Left kidney (tissue), 2 donors: ENCODE results near the gene RPN2. TPM values are rescaled to one million over a fixed set of nuclear protein-coding genes. Genes with fewer than 3 reads are reported as not detected.
A peak's percentile ranks its signal among the peaks of the same experiment; 100 is the strongest.

ENCODE experiments used
- DNase-seq: peaks from one replicate; pipeline ENCODE4 v3.0.0-alpha.2; 2013
- polyA plus RNA-seq: library from polyadenylated mRNA; unstranded; fragments of 120-200 nt; gene quantifications from one replicate; pipeline ENCODE4 v1.2.1, GENCODE V29; 2013; ENCODE audit not compliant: insufficient read length

Gene RPN2
- polyA plus RNA-seq, 1 donor = 296 TPM

DNA sequence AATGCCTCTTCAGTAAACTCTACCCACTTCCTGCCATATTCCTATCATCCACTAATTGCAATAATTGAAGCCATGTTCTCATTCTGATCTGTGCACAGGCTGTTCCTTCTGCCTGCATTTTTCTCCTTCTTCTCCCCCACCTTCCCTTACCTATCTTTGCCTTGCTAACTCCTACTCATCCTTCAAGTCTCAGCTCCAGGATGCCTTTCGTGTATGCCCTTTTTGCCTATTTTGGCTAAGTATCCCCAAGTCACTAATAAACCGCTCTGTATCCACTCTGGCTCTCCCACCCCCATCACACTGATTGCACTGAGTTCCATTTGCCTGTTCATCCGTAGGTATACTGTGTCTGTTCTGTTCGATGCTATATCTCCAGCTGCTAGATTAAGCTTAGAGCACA lies 6.3 kb upstream of the RPN2 start:
- no peak for DNase-seq

DNA sequence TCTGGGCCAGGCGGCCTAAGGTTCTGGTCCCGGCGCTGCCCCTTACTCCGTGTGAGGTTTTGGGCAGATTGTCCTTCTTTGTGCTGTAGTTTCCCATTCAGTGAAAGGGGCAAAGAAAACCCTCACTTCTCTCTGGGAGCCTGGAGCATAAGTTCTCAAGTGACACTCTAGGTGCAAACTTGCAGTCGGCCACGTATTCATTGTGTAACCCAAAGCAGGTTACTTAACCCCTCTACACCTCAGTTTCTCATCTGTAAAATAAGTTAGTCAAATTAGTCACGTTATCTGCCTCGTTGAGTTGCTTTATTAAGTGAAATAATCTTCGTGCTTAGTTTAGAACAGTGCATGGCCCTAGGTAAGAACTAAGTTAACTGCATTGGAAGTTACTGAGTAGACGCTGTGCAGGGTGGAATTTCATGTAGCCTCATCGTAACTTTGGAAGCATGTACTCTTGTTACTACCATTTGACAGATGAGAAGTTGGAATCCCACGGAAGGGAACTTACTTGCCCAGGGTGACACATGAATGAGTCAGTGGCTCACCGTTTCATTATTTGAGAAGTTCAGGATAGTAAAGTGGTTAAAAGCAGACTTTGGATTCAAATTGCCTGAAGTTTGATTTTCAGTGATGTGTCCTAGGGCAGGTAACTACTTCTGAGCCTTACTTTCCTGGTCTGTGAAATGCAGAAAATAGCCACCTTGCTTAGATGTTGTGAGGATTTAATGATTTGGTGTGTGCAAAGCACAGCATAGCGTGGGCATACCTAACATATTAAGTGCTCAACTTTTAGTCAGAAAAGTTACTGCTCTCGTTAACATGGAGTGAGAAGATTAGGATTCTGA lies 774 bp downstream of the RPN2 start:
- no peak for DNase-seq

DNA sequence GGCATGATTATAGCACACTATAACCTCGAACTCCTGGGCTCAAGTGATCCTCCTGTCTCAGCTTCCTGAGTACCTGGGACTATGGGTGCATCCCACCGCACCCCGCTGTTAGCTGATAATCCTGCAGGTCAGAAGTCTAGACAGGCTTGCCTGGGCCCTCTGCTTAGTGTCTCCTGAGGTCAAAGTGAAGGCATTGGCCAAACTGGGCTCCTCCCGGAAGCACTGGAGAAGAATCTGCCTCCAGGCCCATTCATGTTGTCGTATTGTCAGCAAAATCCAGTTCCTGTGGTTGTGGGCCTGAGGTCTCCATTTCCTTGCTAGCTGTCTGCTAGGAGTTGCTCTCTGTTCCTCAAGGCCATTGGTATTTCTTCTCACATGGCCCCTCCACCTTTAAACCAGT lies 6.6 kb downstream of the RPN2 start:
- no peak for DNase-seq

DNA sequence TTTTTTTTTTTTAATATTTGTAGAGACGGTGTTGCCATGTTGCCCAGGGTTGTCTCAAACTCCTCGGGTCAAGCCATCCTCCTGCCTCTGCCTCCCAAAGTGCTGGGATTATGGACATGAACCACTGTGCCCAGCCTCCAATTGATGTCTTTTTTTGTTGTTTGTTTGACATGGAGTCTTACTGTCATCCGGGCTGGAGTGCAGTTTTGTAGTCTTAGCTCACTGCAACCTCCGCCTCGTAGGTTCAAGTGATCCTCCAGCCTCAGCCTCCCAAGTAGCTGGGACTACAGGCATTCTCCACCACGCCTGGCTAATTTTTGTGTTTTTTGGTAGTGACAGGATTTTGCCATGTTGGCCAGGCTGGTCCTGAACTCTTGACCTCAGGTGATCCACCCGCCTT lies 9.7 kb downstream of the RPN2 start:
- no peak for DNase-seq

DNA sequence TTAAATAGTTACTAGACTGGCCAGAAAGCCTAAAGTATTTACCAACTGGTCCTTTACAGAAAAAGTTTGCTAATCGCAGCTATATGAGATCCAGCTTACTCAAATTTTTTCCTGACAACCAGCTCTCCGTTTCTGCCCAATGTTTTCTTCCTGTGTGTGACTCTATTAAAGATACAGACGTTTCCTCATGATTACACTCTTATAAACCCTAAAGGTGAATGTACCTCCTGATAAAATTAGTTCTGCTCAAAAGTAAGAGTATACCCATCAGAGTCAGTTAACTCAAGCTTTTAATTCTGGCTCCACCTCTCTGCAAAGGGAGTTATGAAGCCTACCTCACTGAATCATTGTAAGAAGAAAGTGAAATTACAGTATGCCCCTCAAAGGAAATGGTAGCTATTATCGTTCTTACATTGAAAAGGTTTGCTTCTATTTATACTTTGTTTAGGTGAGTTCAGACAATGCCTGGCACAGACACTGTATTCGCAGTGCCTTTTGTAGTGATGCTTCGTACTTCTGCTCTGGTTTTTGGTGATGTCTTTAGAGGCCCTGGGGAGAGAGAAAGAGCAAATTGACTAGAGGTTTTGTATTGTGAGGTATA lies 10.4 kb downstream of the RPN2 start:
- DNase-seq = no peak

DNA sequence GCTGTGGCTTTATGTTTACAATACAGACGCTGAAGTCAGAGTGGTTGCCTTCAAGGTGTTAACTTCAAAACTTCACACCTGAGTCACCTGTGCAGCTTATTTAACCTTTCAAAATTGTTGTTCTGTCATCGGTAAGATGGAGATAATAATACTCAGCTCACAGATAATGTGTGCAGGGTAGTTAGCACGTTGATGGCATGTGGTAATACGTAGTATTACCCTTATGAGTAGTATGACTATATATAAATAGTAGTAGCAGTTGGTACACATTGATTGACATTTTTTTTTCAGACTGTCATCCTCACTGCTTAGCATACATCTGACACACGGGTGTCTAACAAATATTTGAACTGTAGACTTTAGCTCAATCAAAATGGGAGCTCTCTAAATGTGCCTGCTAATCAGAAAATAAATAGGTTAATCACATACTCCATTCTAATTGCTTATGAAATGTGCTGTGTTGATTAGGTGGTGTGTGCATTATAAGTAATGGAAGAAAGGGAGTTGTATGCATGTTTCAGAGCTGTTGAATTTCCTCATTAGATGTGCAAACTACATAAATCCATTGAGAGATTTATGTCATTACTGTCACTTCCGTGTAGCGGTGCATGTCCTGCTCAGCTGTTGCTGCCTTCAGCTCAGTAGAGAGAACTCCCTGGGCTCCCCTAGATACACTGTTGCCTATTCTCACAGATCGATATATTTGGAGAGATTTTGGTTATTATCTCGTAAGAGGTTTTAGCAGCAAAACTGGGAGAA lies 11.4 kb downstream of the RPN2 start:
- DNase-seq = no peak

DNA sequence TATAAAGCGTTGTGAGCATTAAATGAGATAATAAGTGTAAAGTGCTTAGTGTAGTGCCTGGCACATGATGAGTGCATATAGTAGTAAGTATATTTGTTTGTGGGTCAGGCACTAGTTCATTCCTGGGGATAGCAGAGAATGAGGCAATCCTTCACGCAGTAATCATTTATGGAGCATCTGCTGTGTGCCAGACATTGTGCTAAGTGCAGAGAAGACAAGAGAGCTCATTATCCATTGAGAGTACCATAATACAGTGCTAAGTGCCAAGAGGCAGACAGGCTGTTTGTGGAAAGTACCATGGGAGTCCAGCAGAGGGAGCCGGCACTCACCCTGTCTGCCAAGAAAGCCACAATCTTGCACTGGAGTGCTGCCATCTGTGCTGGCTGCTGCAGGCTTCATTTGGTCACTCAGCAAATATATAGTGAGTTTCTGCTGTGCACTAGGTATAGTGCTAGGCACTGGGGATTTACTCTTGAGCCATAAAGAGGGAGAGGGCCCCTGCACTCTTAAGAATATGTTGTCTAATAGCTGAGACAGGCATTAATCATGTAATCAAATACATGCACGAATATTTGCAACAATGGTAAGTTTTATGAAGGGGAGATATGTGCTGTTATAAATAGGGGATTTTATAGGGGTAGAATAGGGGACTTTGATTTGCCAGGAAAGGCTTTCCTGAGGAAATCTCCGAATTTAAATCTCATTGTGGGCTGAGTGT lies 13.2 kb downstream of the RPN2 start:
- DNase-seq = peak; percentile 71

DNA sequence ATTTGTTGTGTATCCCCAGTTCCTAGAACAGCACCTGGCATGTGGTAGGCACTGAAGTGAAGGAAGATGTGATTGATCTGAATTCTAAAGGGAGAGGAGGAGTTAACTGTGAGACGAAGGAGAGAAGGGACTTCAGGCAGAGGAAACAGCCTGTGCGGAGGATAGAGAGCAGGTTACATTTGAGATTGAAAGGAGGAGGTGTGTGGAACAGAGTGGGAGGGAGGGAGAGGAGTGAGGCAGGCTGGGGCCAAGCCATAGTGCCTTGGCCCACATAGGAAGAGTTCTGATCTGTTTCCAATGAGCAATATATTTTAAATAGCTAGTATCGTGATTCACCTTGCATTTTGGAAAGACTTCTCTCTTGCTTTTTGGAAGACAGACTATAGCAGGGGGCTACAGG lies 14.1 kb downstream of the RPN2 start:
- no peak for DNase-seq

DNA sequence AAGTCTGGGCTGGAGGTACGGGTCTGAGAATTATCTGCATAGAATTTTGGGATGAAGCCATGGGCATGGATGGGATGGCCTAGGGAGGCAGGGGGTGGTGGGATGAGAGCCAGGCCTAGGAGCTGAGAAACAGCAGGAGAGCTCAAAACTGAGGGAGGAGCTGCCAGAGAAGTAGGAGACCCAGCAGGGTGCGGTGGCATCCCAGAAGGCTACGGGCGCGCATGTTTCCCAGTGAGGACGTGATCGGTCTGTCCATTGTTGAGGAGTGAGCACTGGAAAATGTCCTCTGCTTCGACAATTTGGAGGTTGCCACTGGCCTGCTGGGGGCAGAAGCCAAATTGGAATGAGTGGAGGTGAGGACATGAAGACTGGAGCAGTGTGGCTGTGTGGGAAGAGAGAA lies 14.7 kb downstream of the RPN2 start:
- no peak for DNase-seq

DNA sequence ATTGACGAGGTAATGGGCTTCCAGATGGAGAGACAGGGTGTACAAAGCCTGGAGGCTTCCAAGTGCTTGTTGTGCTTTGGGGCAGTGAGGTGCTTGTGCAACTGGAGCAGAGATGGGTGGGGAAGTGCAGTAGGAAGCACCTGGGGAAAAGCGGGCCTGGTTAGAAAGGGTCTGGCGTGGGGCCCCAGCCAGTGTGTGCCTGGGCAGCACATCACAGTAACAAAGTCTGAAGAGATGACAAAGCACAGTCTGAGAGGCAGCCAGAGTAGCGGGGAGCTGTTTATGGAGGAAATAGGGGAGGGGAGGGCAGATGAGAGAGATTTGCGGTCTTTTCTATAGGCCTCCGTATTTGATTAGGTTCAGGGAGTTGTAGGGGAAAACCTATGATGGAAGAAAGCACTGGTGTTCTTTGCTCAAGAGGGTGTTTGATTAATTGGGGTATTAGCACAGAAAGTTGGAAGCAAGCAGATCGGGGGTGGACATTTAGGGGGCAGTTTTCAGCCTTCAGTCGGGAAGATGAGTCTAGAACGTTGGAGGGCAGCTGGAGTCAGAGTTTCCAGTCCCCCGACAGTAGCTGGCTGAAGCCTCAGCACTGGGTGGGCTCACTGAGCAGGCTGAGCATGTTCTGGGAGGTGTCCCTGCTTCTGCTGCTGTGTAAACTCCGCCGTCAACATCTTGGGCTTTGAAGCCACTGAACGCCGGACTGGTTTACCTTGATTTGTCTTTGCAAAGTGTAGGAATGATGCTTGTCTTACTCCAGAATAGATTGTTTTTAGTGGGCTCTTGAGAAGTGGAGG lies 15.7 kb downstream of the RPN2 start:
- no peak for DNase-seq

DNA sequence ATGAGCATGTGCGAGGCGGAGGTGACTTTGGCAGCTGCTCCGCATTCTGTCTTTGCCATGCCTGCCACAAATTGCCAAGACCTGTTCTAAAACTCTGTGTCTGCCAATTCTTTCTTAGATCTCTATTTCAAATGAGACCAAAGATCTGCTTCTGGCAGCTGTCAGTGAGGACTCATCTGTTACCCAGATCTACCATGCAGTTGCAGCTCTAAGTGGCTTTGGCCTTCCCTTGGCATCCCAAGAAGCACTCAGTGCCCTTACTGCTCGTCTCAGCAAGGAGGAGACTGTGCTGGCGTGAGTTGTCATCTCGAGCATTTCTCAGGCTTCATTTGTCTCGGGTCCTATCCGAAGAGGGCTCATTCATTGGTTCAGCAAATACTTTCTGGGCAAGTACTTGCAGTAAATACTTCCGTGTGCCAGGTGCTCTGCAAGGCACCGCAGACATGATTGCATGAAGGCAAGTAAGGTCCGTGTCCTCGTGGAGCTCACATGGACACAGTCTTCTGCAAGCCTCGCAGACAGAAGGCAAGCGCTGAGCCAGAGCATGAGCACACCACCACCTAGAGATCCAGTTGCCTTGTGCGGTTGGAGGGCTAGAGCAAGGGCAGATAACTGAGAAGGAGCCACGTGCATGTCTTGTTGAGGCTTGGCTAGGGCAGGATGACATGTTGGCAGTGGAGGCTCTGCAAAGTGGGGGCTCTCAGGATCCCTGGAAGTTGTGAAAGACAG lies 20.0 kb downstream of the RPN2 start:
- DNase-seq = no peak

DNA sequence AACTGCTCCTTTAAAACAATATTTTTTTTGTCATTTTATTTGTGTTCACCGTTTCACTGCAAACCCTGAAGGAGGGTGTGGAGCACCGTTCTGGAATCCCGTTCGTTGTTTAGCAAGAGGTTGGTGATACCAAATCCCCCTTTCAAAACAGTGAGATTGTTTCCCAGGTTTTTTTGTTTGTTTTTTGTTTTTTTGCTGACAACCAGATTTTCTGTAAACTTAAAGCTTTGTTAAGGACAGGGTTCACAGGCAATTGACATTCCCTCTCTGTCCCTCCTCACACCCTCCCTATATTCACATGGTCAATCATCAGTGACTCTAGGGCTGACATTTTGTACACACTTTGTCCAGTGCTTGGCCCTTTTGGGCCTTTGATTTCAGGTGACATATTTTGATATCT lies 21.2 kb downstream of the RPN2 start:
- DNase-seq = no peak

DNA sequence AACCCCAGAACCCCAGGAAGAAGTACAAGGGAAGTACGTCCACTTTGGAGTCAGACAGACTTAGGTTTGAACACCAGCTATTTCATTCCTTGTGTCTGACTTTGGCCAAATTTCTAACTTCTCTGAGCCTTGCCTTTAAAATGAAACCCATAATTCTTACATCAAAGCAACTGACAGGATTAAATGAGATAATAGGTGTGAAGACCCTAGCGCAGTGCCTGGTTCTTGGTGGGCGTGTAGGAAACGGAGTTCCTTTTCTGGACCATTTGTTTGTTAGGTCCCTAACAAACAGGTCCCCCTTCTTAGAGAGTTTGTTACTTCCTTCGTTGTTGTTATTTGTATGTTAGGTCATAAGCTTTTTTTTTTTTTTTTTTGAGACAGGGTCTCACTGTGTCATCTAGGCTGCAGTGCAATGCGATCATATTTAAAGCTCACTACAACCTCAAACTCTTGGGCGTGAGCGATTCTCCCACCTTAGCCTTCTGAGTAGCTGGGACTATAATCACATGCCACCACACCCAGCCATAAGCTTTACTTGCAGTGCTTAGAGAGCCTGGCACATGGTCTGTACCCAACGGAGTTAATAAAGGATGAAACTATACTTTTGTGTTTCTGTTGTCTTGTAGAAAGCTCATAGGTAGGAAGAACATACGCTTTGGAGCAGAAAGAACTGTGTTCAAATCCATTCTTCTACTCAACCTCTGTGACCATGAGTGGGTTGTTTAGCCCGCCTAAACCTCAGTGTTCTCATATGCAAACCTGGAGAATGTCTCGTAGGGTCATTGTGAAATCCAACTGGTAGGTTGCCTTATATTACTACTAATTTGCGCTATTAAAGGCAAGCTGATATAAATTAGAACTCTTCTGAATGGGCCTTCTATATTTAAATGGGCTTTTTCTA lies 22.0 kb downstream of the RPN2 start:
- no peak for DNase-seq

DNA sequence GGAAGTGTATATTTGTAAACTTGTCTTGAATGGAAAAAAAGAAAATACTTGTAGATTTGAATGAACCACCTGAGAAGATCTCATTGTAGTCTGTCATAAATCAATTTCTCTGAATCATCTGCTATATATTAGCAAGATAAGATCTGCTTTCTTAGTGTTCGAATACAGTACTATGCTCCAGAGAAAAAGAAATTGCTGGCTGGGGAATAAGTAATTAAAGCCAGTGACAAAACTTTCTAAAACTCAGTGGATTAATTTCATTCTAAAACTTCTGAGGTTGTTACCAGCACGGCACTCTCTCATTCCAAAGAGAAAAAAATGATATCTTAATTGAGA lies 22.7 kb downstream of the RPN2 start:
- DNase-seq = no peak

DNA sequence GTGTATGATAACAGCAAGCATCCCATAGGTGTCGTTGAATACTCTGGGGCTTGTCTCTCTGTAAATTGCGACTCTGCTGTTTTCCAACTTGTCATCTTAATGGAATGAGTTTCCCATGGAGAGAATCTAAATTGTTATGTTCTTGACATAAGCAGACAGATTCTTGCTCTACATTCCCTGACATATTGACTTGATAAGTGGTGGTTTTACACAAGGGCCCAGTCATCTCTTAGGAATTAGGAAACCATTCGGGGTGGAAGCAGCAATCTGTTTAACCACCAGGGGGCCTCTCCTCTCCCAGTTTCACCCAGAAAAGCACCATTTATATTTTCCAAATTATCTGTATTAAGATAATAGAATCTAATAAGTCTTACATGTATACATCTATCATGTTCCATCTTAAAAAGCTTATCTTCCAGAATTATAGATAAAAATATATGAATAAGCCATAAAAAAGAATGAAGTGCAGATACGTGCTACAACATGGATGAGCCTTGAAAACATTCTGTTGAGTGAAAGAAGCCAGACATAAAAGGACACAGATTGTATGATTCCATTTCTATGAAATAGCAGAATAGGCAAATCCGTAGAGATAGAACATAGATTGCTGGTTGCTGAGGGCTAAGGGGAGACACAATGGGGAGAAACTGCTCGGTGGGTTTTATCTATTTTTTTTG lies 23.3 kb downstream of the RPN2 start:
- DNase-seq = no peak

DNA sequence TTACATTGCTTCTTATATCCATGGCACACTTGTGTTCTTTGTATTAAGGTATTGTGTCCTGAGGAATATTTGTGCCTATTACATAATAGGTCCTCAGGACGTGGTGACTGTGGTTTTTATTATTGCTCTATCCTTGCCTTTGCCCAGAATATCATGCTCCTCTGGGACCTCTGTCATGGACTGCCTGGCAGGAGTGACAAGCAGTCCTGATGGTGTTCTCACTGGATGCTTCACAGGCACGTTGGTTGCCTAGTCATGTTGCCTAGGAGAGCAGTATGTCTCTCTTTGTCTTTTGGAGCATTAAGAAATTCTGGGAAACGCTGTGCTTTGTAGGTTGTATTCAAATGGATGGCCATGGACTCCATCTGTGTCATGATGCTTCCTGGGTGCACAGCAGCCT lies 24.9 kb downstream of the RPN2 start:
- no peak for DNase-seq

DNA sequence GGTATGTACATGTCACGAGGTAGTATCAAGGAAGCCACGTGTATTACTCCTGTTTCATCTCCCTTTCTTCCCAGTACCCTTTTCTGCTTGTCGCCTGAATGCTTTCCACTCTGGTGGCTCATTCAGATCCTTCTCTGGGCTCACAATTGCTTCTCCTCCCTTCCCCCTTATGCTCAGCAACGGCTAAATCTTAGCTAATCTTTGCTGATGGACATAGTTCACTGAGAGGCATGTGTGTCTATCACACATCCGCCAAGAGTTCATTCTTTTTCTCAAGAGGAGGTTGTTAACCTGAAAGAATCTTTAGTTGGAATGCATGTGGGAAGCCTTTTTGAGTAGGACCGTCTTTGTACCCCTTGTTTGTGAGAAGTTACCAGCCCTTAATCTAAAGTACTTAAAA lies 26.0 kb downstream of the RPN2 start:
- DNase-seq = no peak

DNA sequence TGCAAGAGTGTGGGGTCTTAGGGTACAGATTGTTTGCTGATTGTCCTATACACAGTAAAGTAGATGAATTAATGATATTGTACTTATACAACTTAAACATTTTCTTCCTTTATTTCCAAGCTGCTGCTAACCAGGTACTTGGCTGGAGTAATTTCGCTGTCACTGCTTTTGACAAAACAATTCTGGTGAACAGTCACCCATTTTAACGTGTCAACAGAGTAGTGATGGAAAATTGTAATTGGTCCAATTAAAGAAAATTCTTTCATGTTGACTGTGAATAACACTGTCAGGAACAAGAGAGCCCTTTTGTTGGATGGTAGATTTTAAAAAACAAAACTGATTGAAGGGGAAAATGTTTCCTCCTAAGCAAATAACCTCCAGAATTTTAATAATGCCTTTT lies 26.7 kb downstream of the RPN2 start:
- no peak for DNase-seq

DNA sequence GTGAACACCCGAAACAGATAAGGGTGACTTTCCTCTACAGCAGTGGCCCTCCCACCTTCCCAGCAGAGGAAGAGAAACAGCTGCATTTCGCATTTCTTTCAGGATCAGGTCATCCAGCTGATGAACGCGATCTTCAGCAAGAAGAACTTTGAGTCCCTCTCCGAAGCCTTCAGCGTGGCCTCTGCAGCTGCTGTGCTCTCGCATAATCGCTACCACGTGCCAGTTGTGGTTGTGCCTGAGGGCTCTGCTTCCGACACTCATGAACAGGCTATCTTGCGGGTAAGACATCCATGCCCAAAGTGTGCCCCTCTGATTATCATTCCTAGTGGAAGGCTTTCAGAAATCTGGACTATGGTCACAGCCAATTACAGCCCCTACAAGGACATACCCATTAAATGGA lies 28.0 kb downstream of the RPN2 start:
- no peak for DNase-seq

DNA sequence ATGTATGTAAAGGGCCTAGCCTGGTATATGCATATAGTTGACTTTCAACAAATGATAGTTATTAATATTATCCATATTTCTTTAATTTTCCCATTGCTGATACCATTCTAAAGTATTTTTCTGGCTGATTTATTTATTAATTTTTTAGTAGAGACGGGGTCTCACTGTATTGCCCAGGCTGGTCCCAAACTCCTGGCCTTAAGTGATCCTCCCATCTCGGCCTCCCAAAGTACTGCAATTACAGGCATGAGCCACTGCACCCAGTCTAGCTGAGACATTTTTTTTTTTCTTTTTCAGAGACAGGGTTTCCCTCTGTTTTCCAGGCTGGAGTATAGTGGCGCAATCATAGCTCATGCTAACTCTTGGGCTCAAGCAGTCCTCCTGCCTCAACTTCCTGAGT lies 30.1 kb downstream of the RPN2 start:
- no peak for DNase-seq
